DND-41 (cell line): ENCODE measurements around the gene NAA60.

Experiments
- ATAC-seq: fragments of 200-7000 bp; cut with Tn5 transposase; 3 replicates; pipeline ENCODE4 v1.9.1; 2021; ENCODE audit warnings: low read depth; ENCODE audit not compliant: insufficient read depth
- DNase-seq: peaks from one replicate; pipeline ENCODE4 v3.0.0-alpha.2; 2020
- H2AFZ ChIP-seq: 2 replicates; pipeline ENCODE4 v1.6.0; 2012; ENCODE audit warnings: low read depth, low read length
- H3K27ac ChIP-seq: 2 replicates; pipeline ENCODE4 v1.5.1; 2012; ENCODE audit warnings: low read length, inconsistent platforms
- H3K27me3 ChIP-seq: fragments of 200-600 bp; sonication (generic); 2 replicates; pipeline ENCODE4 v1.6.0; 2012; ENCODE audit warnings: low read length, mild to moderate bottlenecking, inconsistent platforms; ENCODE audit not compliant: insufficient read depth, poor library complexity
- H3K36me3 ChIP-seq: 2 replicates; pipeline ENCODE4 v1.5.1; 2012; ENCODE audit warnings: low read length, inconsistent platforms; ENCODE audit not compliant: insufficient read depth
- H3K4me1 ChIP-seq: 2 replicates; pipeline ENCODE4 v1.5.1; 2012; ENCODE audit warnings: mild to moderate bottlenecking, low read length; ENCODE audit not compliant: insufficient read depth
- H3K4me2 ChIP-seq: 2 replicates; pipeline ENCODE4 v1.6.0; 2012; ENCODE audit warnings: mild to moderate bottlenecking, moderate library complexity, low read length, inconsistent platforms; ENCODE audit not compliant: insufficient read depth
- H3K4me3 ChIP-seq, 2 experiments: fragments of 200-600 bp in 1 of 2; shearing (Covaris generic) in 1 of 2; 2 replicates each; pipeline ENCODE4 v1.5.1; 2012 to 2016; ENCODE audit warnings: inconsistent platforms in 2 of 2, low read length in 2 of 2, mild to moderate bottlenecking in 2 of 2, low read depth in 1 of 2, moderate library complexity in 1 of 2
- H3K79me2 ChIP-seq: 2 replicates; pipeline ENCODE4 v1.6.0; 2012; ENCODE audit warnings: low read length, inconsistent platforms; ENCODE audit not compliant: insufficient read depth
- H3K9ac ChIP-seq: 2 replicates; pipeline ENCODE4 v1.6.0; 2012; ENCODE audit warnings: low read depth, mild to moderate bottlenecking, inconsistent platforms, low read length, moderate library complexity
- H3K9me3 ChIP-seq: 2 replicates; pipeline ENCODE4 v1.5.1; 2012; ENCODE audit warnings: low read length, moderate library complexity, mild to moderate bottlenecking, inconsistent platforms; ENCODE audit not compliant: insufficient read depth, severe bottlenecking
- H4K20me1 ChIP-seq: 2 replicates; pipeline ENCODE4 v1.6.0; 2012; ENCODE audit warnings: low read length; ENCODE audit not compliant: insufficient read depth
- CTCF ChIP-seq: IDR thresholded peaks from 2 replicates; pipeline ENCODE4 v1.5.1; 2012; ENCODE audit warnings: borderline replicate concordance, low read length, moderate library complexity, mild to moderate bottlenecking; ENCODE audit not compliant: poor library complexity, severe bottlenecking; ENCODE audit errors: extremely low read depth
- EZH2 ChIP-seq: IDR thresholded peaks from 3 replicates; pipeline ENCODE4 v1.6.1; 2012; ENCODE audit warnings: borderline replicate concordance, low read depth, mild to moderate bottlenecking, moderate library complexity, low read length, inconsistent platforms; ENCODE audit not compliant: severe bottlenecking

Gene NAA60

GRCh38 chr16:3488801-3489200, 45.3 kb downstream of the NAA60 start:
- H3K4me1 ChIP-seq: no peaks in the 10 kb centered on the region
- no peak for ATAC-seq
- no peaks in the 10 kb centered on the region for H3K79me2 ChIP-seq
- no peak overlapping the region for H3K9ac ChIP-seq
- peaks cover 42% of the 10 kb centered on the region for H3K36me3 ChIP-seq
- no peak overlapping the region for H3K4me3 ChIP-seq
- H3K27me3 ChIP-seq: no peaks in the 10 kb centered on the region
- H3K4me2 ChIP-seq: no peak overlapping the region
- DNase-seq: no peak
- TF ChIP-seq EZH2: no peak
- no peak for TF ChIP-seq CTCF
- H2AFZ ChIP-seq: no peak overlapping the region
- no peak overlapping the region for H3K27ac ChIP-seq
- H3K9me3 ChIP-seq: no peaks in the 10 kb centered on the region
- peaks cover 31% of the 10 kb centered on the region; the same call in 1 of the 2 replicates for H4K20me1 ChIP-seq

GRCh38 chr16:3490911-3491629, 47.6 kb downstream of the NAA60 start:
- no peaks in the 10 kb centered on the region for H3K9me3 ChIP-seq
- no peak overlapping the region for H3K4me3 ChIP-seq
- no peaks in the 10 kb centered on the region for H3K27me3 ChIP-seq
- peaks cover 19% of the 10 kb centered on the region for H3K36me3 ChIP-seq
- no peak overlapping the region for H2AFZ ChIP-seq
- peak; percentile 10; the same call in 1 of the 3 replicates for ATAC-seq
- H3K4me2 ChIP-seq: no peak overlapping the region
- peak; percentile 31 for TF ChIP-seq CTCF
- no peak for TF ChIP-seq EZH2
- no peaks in the 10 kb centered on the region for H3K79me2 ChIP-seq
- DNase-seq: no peak
- H4K20me1 ChIP-seq: peaks cover 15% of the 10 kb centered on the region; the same call in 1 of the 2 replicates
- no peak overlapping the region for H3K27ac ChIP-seq
- H3K9ac ChIP-seq: no peak overlapping the region
- no peaks in the 10 kb centered on the region for H3K4me1 ChIP-seq

GRCh38 chr16:3492356-3492755, 48.9 kb downstream of the NAA60 start:
- Histone ChIP-seq H3K4me3 (no peak overlapping the region), H4K20me1 (peaks cover 9% of the 10 kb centered on the region; the same call in 1 of the 2 replicates), H3K9ac (no peak overlapping the region), H3K4me2 (no peak overlapping the region), H3K4me1 (no peaks in the 10 kb centered on the region), H2AFZ (no peak overlapping the region), H3K27ac (no peak overlapping the region), H3K79me2 (no peaks in the 10 kb centered on the region), H3K27me3 (no peaks in the 10 kb centered on the region), H3K9me3 (no peaks in the 10 kb centered on the region), H3K36me3 (peaks cover 9% of the 10 kb centered on the region; the same call in 1 of the 2 replicates)
- ATAC-seq (no peak), DNase-seq (no peak)
- TF ChIP-seq EZH2 (no peak), CTCF (no peak)
